NCI-H226 (cell line): ENCODE results near the gene GALNT4.

Experiments
- DNase-seq: peaks from one replicate; pipeline ENCODE4 v3.0.0-alpha.2; 2015

GALNT4 gene

GRCh38 chr12:89490922-89491321 lies 33.7 kb downstream of the GALNT4 start:
- no peak for DNase-seq

- no peak for DNase-seq
These were observed 38.3 kb downstream of the GALNT4 start for GRCh38 chr12:89486264-89486663.

GRCh38 chr12:89484470-89484869 lies 40.1 kb downstream of the GALNT4 start:
- DNase-seq, result no peak

- DNase-seq, result peak; percentile 17
These were observed 43.2 kb downstream of the GALNT4 start for GRCh38 chr12:89481213-89481914.

- DNase-seq, result no peak
These were observed 44.6 kb downstream of the GALNT4 start for GRCh38 chr12:89479982-89480381.

GRCh38 chr12:89477633-89478279 lies 46.8 kb downstream of the GALNT4 start:
- no peak for DNase-seq

GRCh38 chr12:89476904-89477595 lies 47.5 kb downstream of the GALNT4 start:
- no peak for DNase-seq

GRCh38 chr12:89476232-89476631 lies 48.4 kb downstream of the GALNT4 start:
- DNase-seq, result no peak

GRCh38 chr12:89475203-89475990 lies 49.2 kb downstream of the GALNT4 start:
- DNase-seq, result no peak

- DNase-seq, result no peak
These were observed 50.0 kb downstream of the GALNT4 start for GRCh38 chr12:89474615-89475014.
